GM21825 (cell line): ENCODE data around the gene OTUB2.
A peak's percentile ranks its signal among the peaks of the same experiment; 100 is the strongest.

ENCODE experiments used
- ATAC-seq: cut with Tn5 transposase; IDR thresholded peaks from one replicate; pipeline ENCODE4 v1.9.1; 2021; ENCODE audit warnings: mild to moderate bottlenecking, moderate library complexity; ENCODE audit not compliant: unreplicated experiment

Gene OTUB2

DNA sequence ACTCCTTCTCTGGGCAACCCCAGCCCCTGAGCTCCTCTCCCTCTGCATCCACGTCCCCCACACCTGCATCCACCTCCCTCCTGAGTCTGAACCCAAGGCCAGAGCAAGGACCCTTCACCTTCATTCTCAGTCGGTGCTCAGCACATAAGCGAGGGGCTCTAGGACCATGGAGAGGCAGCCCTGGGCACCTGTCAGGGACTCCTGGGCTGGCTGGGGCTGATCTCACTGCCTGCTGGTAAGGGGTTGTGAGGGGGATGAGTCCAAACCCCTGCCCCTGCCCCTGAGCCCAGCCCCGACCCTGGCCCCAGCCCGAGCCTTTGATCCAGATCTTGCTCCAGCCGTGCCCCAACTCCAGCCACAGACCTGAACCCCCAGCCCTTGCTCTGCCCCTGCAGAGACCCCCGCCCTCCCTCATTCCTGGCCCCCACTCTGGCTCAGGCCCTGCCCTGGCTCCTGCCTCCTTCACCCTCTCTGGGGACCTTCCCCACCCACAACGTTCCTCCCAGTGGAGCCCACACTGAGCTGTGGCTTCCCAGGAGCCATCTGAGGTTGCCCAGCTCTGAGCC, 29.9 kb upstream of the OTUB2 start:
- ATAC-seq, result no peak

- no peak for ATAC-seq
Observed at GRCh38 chr14:93997082-93997481, 29.1 kb upstream of the OTUB2 start, which contains the start of gene CCDC197. Gene CCDC197, plus strand, starts transcription at chr14:93997301. Its CDS starts 831 bp downstream, at chr14:93998132.

DNA sequence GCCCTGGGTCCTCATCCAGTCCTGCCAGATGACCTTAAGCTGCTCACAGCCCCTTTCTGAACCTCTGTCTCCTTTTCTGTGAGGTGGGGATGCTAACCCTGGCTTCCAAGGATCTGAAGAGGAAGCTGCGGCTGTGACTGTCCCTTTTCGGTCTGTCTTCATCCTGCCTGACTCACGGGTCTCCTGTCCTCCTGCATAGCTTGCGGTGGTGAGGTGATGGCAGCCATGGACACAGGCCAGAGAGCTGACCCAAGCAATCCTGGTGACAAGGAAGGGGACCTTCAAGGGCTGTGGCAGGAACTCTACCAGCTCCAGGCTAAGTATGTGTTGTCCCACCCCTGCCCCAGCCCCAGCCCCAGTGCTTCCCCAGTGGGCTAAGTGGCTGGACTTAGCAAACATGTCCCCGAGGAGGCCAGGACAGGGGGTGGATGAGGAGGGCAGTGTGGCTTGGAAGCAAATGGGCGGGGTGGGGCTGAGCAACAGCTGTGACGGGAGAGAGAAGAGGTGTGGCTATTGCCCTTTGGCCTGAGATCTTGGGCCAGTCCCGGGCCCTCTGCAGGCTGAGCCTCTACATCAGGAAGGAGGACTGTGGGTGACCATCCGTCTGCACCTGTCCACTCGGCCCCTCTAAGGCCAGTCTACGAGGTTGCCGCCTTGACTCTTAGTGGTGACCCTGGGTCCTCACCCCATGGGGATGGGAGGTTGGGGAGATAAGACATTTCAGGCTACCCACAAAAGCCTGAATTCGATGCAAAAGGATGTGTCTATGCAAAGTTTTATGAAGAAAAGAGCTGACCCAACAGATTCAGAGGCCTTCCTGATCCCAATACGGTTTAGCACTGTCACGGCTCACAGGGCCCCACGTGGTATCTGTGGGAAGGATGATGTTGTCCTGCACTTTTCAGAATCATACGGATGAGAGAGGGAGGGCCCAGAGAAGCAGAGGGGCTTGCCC, 27.9 kb upstream of the OTUB2 start:
- ATAC-seq, result no peak

DNA sequence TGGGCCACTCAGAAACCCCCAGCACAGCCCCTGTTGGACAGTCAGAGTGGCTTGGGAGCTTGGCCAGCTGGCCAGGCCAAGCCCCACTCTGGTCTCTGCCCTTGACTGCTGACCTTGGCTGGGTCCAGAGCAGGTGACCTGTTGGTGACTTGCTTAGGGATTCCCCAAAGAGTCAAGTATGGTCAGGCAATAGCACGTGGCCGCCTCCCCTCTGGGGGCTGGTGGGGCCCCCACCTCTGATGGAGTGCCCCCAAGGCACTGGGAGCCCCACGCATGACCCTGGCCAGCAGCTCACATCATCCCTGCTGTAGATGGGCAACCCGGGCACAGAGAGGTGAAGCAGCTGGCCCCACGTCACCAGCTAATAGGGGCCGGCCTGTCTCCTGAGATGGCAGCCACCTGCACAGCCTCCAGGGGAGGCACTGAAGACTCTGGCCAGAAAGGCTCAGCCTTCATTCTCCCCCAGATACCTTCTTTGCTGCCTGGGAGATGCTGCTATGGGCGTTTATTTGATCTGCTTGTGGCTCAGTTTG, 27.2 kb upstream of the OTUB2 start:
- ATAC-seq, result no peak

DNA sequence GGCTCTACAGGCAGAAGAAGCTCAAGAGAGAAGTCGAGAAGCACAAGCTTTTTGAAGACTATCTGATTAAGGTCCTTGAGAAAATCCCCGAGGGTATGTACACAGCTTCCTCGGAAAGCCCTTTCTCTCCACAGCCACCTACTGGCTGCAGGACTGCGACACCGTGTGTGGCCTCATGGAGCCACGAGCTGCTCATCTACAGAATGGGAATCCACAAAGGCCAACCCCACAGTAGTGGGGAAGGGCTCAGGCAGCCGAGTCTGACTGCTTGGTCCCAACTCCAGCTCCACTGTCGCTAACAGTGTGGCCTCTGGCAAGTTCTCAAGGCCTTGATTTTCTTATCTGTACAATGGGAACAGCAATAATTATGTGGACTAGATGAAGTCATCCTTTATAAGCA, 26.6 kb upstream of the OTUB2 start:
- no peak for ATAC-seq

GRCh38 chr14:94000267-94000666, 25.9 kb upstream of the OTUB2 start:
- ATAC-seq, result no peak

- no peak for ATAC-seq
Observed at GRCh38 chr14:94001016-94001415, 25.1 kb upstream of the OTUB2 start.

DNA sequence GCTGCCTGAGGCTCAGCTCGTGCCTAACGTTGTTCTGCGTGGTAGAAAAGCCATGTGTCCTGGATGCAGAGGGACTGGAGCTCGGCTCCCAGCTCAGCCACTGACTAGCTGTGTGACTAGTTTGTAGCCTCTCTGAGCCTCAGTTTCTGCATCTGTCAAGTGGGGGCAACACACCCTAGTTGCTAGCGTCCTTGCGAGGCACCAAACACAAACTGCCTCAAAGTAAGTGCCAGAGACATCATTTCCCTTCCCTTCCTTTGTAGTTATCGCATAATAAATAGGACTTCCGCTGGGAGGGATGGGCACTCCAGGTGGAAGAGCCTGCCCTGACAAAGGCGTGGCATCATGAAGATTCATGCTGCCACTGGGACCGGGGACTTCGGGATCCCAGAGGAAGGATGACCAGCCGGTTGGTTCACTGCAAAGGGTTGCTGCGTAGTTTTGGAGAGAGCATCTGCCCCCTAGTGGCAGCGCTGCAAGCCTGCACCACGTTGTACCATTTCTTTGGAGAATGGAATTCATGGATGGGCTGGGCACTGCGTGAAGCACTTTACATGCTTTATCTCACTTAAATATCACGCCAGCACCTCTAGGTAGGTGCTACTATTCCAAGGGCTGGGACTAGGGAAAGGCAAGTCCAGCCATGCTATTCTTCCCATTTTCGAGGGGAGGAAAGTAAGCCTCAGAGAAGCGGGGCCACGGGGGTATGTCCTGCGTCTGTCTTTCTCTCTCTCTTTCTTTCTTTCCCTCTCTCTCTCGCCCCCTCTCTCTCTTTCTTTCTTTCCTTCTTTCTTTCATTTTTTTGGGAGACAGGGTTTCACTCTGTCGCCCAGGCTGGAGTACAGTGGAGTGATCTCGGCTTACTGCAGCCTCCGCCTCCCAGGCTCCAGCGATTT, 24.4 kb upstream of the OTUB2 start:
- peak; percentile 61 for ATAC-seq

DNA sequence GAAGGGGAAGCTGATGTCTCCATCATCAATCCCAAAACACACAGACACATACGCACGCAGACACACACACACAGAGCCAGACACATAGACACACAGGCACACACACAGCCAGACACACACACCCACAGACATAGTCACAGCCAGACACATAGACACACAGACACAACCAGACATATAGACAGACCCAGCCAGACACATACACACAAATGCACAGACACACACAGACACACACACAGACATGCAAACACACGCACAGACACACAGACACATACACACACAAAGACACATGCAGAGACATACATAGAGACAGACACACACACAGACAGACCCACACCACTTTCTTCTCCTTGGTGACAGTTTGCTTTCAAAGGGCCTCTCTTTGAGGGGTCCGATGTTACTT, 22.7 kb upstream of the OTUB2 start:
- ATAC-seq, result no peak

DNA sequence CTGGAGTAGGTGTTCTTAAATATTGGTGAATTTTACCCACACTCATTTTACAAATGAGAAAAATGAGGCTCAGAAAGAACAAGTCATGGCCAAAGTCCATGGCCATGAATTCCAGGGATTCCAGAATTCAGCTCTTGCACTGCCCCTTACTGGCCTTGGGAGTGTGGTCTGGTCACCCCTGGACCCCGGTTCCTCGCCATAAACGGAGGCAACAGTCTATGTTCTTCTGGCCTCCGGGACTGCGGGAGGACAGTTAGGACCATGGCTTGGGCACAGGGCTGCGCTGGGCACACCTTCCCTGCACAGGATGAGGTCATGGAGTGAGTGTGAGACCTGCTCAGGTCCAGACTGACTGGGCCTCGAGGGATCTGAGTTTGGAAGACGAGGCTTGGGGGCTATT, 22.1 kb upstream of the OTUB2 start:
- ATAC-seq, result no peak

- ATAC-seq, result no peak
Observed at GRCh38 chr14:94005324-94006073, 20.6 kb upstream of the OTUB2 start.

GRCh38 chr14:94008234-94008633, 17.9 kb upstream of the OTUB2 start:
- ATAC-seq, result no peak

DNA sequence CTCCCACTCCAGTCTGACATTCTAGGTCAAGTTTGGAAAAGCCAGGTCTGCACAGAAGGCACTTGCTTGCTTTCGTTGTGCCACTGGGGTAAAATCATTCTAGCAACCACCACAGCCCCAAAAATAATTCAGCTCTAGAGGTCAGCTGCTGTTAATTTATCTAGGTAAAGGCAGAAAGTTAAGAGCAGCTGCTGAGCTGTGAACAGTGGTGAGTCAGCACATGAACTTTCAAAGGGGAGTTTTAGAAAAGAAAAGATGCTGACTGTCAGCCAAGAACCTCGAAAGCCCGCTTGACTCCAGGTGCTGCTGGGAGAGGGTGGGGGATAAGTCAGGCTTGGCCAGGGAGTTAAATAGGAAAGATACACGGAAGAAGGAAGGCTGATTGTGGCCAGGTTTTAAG, 16.4 kb upstream of the OTUB2 start:
- peak; percentile 61 for ATAC-seq

- ATAC-seq, result no peak
Observed at GRCh38 chr14:94010625-94011024, 15.5 kb upstream of the OTUB2 start.

DNA sequence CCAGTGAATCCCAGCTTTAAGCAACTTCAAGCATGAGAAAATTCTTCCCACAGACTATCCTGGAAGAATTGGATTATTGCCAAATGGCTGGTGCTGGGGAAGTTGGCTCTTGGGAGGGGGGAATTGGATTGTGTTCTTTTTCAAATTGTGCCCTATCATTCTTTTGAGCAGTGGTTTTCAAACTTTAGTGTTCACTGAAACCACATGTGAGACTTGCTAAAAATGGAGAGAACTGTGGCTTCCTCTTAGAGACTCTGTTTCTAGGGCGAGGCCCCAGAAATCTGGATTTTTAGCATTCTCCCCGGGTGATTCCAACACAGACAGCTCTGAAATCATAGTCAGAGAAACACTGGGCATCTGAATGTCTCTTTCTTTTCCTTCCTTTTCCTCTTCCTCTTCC, 14.3 kb upstream of the OTUB2 start:
- peak; percentile 49 for ATAC-seq

- no peak for ATAC-seq
Observed at GRCh38 chr14:94014382-94014781, 11.8 kb upstream of the OTUB2 start.

- no peak for ATAC-seq
Observed at GRCh38 chr14:94015223-94015622, 10.9 kb upstream of the OTUB2 start.

DNA sequence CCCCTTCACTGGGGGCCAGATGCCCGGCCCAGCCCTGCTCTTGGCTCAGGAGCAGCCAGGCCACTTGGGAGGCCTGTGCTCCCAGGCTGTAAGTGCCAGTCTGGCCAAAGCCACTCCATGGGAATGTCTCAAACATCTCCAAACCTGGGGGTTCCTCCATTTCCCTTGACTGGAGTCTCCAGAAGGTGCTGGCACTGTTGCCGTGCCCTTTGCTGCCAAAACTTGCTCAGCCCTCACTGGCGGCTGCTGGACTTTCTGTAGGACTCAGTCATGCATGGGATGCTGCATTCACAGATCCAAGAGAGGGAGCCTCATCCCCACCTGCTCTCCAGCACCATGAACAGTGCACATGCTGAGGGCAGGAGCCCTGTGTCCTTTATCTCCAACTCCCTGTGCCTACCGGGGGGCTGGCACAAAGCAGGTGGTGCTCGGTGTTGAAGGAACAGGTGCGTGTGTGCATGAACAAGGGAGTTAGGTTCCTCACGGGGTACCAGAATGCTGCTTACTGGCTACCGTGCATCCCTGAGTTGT, 9.6 kb upstream of the OTUB2 start:
- no peak for ATAC-seq

- no peak for ATAC-seq
Observed at GRCh38 chr14:94018308-94018707, 7.8 kb upstream of the OTUB2 start.

DNA sequence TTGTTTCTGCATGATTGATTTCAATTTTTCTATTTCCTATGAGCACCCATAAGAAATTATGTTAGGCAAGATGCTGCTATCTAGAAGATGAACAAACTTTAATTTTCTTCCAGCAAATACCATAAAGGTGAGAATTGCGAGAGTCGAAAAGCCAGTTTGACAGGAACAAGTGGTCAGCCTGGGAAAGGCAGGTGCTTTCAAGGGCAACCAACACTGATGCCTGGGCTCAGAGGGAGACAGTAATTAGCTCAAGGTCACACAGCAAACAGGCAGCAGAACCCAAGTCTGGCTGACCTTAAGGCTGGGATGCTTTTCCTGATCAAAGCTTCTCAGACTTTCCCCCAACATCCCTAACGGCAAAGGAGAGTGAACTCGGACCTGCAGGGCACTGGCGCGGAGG, 6.8 kb upstream of the OTUB2 start:
- no peak for ATAC-seq
